Fibroblast of the aortic adventitia (primary cell): ENCODE measurements around the gene FBXO30. TPM values are rescaled to one million over a fixed set of nuclear protein-coding genes. Genes with fewer than 3 reads are reported as not detected.

ENCODE experiments used
- DNase-seq: peaks from one replicate; pipeline ENCODE4 v3.0.0-alpha.2; 2010; ENCODE audit warnings: low read depth
- H3K4me3 ChIP-seq: 2 replicates; pipeline ENCODE4 v1.5.1; 2011; ENCODE audit warnings: low read depth, mild to moderate bottlenecking, control low read depth, low read length, moderate library complexity
- total RNA-seq: library from RNA; depleted of rRNA; stranded (reverse); fragments of >200 nt; gene quantifications from 2 replicates; pipeline ENCODE4 v1.2.3, GENCODE V29; 2012; ENCODE audit warnings: low replicate concordance
- TF ChIP-seq, protein P1 (sequence below): IDR thresholded peaks from 2 replicates; pipeline ENCODE4 v1.5.1; 2011; ENCODE audit warnings: mild to moderate bottlenecking, low read length, control low read depth, inconsistent platforms; ENCODE audit not compliant: insufficient read depth

FBXO30 gene
- total RNA-seq, 1 donor: 14.0 TPM

DNA sequence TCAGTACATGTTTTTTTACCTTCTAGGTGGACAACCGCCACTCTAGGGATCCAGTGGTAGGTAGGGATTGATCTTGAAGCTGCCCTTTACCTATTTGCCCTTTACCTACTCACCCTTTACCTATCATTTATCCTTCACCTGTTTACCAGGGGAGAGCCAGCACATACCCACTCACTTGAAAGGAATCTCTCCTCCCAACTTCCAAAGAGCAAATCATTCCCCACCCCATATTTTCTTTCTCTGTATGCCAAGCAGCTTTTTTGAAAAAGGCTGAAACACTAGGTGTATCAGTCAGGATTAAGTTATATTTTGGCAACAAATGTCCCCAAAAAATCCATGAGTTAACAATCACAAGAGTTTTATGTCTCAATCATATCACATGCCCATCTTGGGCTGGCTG, 68.7 kb downstream of the FBXO30 start:
- no peak for DNase-seq
- TF ChIP-seq, protein P1, sequence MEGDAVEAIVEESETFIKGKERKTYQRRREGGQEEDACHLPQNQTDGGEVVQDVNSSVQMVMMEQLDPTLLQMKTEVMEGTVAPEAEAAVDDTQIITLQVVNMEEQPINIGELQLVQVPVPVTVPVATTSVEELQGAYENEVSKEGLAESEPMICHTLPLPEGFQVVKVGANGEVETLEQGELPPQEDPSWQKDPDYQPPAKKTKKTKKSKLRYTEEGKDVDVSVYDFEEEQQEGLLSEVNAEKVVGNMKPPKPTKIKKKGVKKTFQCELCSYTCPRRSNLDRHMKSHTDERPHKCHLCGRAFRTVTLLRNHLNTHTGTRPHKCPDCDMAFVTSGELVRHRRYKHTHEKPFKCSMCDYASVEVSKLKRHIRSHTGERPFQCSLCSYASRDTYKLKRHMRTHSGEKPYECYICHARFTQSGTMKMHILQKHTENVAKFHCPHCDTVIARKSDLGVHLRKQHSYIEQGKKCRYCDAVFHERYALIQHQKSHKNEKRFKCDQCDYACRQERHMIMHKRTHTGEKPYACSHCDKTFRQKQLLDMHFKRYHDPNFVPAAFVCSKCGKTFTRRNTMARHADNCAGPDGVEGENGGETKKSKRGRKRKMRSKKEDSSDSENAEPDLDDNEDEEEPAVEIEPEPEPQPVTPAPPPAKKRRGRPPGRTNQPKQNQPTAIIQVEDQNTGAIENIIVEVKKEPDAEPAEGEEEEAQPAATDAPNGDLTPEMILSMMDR: no peak
- H3K4me3 ChIP-seq: no peak overlapping the region

DNA sequence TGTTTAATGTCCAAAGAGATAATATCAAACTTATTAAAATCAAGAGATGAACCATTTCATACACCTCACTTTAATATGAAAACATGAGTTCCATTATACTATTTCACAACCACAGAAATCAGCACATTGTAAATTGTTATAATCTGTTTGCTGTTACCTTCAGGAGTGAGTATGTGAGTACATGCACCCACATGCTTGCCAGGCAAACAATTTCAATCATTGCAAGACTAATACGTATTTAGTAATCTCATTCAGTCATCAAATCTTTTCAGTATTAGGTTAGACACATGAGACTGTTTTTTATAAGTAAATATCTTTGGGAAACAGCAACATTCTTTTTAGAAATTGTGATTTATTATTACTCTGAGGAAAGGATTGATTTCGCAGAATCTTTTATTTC, 70.0 kb downstream of the FBXO30 start:
- TF ChIP-seq, protein P1: no peak
- H3K4me3 ChIP-seq: no peak overlapping the region
- DNase-seq: no peak

Other genes starting within 250 kb of the FBXO30 start
- 7.2 and 8.0 TPM in 2 replicates for gene EPM2A, start 79.3 kb downstream of the FBXO30 start, total RNA-seq
- gene SHPRH, start 149.6 kb upstream of the FBXO30 start, total RNA-seq: 23.5 and 36.3 TPM in 2 replicates
- gene GRM1, start 214.3 kb upstream of the FBXO30 start, total RNA-seq: under 0.01 and 0.09 TPM in 2 replicates